Hepatocyte (in vitro differentiated cells): Measurements from ENCODE around the gene SELENOM.

ENCODE experiments used
- EZH2 ChIP-seq: fragments of 200-600 bp; sonication (generic); IDR thresholded peaks from 2 replicates; pipeline ENCODE4 v1.6.1; 2016; ENCODE audit warnings: antibody characterized with exemption, mild to moderate bottlenecking, borderline replicate concordance
- EZH2phosphoT487 ChIP-seq: fragments of 200-600 bp; sonication (generic); IDR thresholded peaks from one replicate; pipeline ENCODE4 v1.6.1; 2018; ENCODE audit warnings: antibody characterized with exemption, mild to moderate bottlenecking, low read depth, moderate library complexity; ENCODE audit not compliant: unreplicated experiment, severe bottlenecking
- TF ChIP-seq, protein P1 (sequence below): fragments of 200-600 bp; sonication (generic); IDR thresholded peaks from 2 replicates; pipeline ENCODE4 v1.5.1; 2016; ENCODE audit warnings: antibody characterized with exemption, mild to moderate bottlenecking; ENCODE audit not compliant: poor library complexity

GRCh38 chr22:31085928-31086327 is 21.4 kb downstream of the SELENOM start:
- TF ChIP-seq, protein P1, sequence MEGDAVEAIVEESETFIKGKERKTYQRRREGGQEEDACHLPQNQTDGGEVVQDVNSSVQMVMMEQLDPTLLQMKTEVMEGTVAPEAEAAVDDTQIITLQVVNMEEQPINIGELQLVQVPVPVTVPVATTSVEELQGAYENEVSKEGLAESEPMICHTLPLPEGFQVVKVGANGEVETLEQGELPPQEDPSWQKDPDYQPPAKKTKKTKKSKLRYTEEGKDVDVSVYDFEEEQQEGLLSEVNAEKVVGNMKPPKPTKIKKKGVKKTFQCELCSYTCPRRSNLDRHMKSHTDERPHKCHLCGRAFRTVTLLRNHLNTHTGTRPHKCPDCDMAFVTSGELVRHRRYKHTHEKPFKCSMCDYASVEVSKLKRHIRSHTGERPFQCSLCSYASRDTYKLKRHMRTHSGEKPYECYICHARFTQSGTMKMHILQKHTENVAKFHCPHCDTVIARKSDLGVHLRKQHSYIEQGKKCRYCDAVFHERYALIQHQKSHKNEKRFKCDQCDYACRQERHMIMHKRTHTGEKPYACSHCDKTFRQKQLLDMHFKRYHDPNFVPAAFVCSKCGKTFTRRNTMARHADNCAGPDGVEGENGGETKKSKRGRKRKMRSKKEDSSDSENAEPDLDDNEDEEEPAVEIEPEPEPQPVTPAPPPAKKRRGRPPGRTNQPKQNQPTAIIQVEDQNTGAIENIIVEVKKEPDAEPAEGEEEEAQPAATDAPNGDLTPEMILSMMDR: no peak
- TF ChIP-seq EZH2 (no peak), EZH2phosphoT487 (no peak)
